ENCODE measurements around the gene TAAR2.

GRCh38 chr6:132648356-132648755 is 24.3 kb upstream of the TAAR2 start:
- TF ChIP-seq POLR2A (IDR thresholded peaks at IDR 0.05) (no peak), CTCF (IDR thresholded peaks at IDR 0.05) (no peak)
